Ectodermal cell (in vitro differentiated cells): ENCODE results near the gene SLC41A3.

Experiments used
- H3K27ac ChIP-seq: 2 replicates; pipeline ENCODE4 v1.7.0; 2013; ENCODE audit warnings: mild to moderate bottlenecking, low read depth, low read length; ENCODE audit not compliant: insufficient read depth, poor library complexity, severe bottlenecking
- H3K27me3 ChIP-seq: 2 replicates; pipeline ENCODE4 v1.7.0; 2013; ENCODE audit warnings: mild to moderate bottlenecking, low read length; ENCODE audit not compliant: insufficient read depth, control insufficient read depth, poor library complexity, severe bottlenecking
- H3K36me3 ChIP-seq: one replicate; pipeline ENCODE4 v1.7.0; 2013; ENCODE audit warnings: low read length; ENCODE audit not compliant: control insufficient read depth, insufficient read depth
- H3K4me1 ChIP-seq: one replicate; pipeline ENCODE4 v1.7.0; 2013; ENCODE audit warnings: low read length; ENCODE audit not compliant: control insufficient read depth, insufficient read depth
- H3K4me3 ChIP-seq: 2 replicates; pipeline ENCODE4 v1.7.0; 2013; ENCODE audit warnings: low read depth, low read length, control low read depth; ENCODE audit not compliant: insufficient read depth
- H3K9me3 ChIP-seq: 2 replicates; pipeline ENCODE4 v1.7.0; 2013; ENCODE audit warnings: mild to moderate bottlenecking, low read length, moderate library complexity; ENCODE audit not compliant: control insufficient read depth
- WGBS, 2 experiments: methylation state at CpG; one replicate each; pipeline ENCODE4 v1.1.7; 2013; ENCODE audit warnings: missing lambda C conversion rate in 2 of 2; 5-methylcytosine and 5-hydroxymethylcytosine counted together

The SLC41A3 gene

GRCh38 chr3:126018995-126019394 lies 64.9 kb downstream of the SLC41A3 start:
- Histone ChIP-seq H3K27me3 (no peaks in the 10 kb centered on the region), H3K36me3 (no peaks in the 10 kb centered on the region), H3K4me3 (no peak overlapping the region), H3K4me1 (peaks cover 6% of the 10 kb centered on the region), H3K27ac (no peak overlapping the region), H3K9me3 (no peaks in the 10 kb centered on the region)
- 92 to 96% methylated on average over 7 of the region's 7 CpGs for WGBS, 2 experiments

GRCh38 chr3:126018545-126018944 lies 65.4 kb downstream of the SLC41A3 start:
- Histone ChIP-seq H3K4me3 (no peak overlapping the region), H3K27me3 (no peaks in the 10 kb centered on the region), H3K4me1 (peaks cover 7% of the 10 kb centered on the region), H3K36me3 (no peaks in the 10 kb centered on the region), H3K27ac (no peak overlapping the region), H3K9me3 (no peaks in the 10 kb centered on the region)
- WGBS, 2 experiments, result 75 to 91% methylated on average over 1 of the region's 1 CpG

- H3K27me3 ChIP-seq, result no peaks in the 10 kb centered on the region
- no peak overlapping the region for H3K4me3 ChIP-seq
- WGBS, 2 experiments, result 95 to 96% methylated on average over 9 of the region's 9 CpGs
- H3K4me1 ChIP-seq, result peaks cover 7% of the 10 kb centered on the region
- H3K9me3 ChIP-seq, result no peaks in the 10 kb centered on the region
- no peak overlapping the region for H3K27ac ChIP-seq
- no peaks in the 10 kb centered on the region for H3K36me3 ChIP-seq
These were observed 66.6 kb downstream of the SLC41A3 start for GRCh38 chr3:126017362-126017761.

GRCh38 chr3:126016616-126017015 lies 67.3 kb downstream of the SLC41A3 start:
- peaks cover 7% of the 10 kb centered on the region for H3K4me1 ChIP-seq
- H3K27ac ChIP-seq, result no peak overlapping the region
- WGBS, 2 experiments, result 93 to 94% methylated on average over 8 of the region's 8 CpGs
- H3K9me3 ChIP-seq, result no peaks in the 10 kb centered on the region
- H3K36me3 ChIP-seq, result no peaks in the 10 kb centered on the region
- H3K27me3 ChIP-seq, result no peaks in the 10 kb centered on the region
- no peak overlapping the region for H3K4me3 ChIP-seq

- Histone ChIP-seq H3K27me3 (no peaks in the 10 kb centered on the region), H3K4me3 (no peak overlapping the region), H3K27ac (no peak overlapping the region), H3K4me1 (peaks cover 7% of the 10 kb centered on the region), H3K9me3 (no peaks in the 10 kb centered on the region), H3K36me3 (no peaks in the 10 kb centered on the region)
- 90% methylated on average over 10 of the region's 10 CpGs for WGBS, 2 experiments
These were observed 68.8 kb downstream of the SLC41A3 start for GRCh38 chr3:126015075-126015474.

GRCh38 chr3:126014252-126014651 lies 69.7 kb downstream of the SLC41A3 start:
- Histone ChIP-seq H3K4me1 (peaks cover 7% of the 10 kb centered on the region), H3K27me3 (no peaks in the 10 kb centered on the region), H3K27ac (no peak overlapping the region), H3K4me3 (no peak overlapping the region), H3K9me3 (no peaks in the 10 kb centered on the region), H3K36me3 (no peaks in the 10 kb centered on the region)
- WGBS, 2 experiments, result 78 to 84% methylated on average over 4 of the region's 4 CpGs

GRCh38 chr3:126013751-126014156 lies 70.2 kb downstream of the SLC41A3 start:
- no peak overlapping the region for H3K27ac ChIP-seq
- H3K36me3 ChIP-seq, result no peaks in the 10 kb centered on the region
- no peak overlapping the region for H3K4me3 ChIP-seq
- peaks cover 7% of the 10 kb centered on the region for H3K4me1 ChIP-seq
- H3K27me3 ChIP-seq, result no peaks in the 10 kb centered on the region
- H3K9me3 ChIP-seq, result no peaks in the 10 kb centered on the region
- WGBS, 2 experiments, result 51 to 53% methylated on average over 8 of the region's 8 CpGs

- H3K27ac ChIP-seq, result no peak overlapping the region
- no peaks in the 10 kb centered on the region for H3K9me3 ChIP-seq
- peaks cover 3% of the 10 kb centered on the region for H3K4me1 ChIP-seq
- H3K27me3 ChIP-seq, result no peaks in the 10 kb centered on the region
- whole genome bisulfite sequencing, 2 experiments, result 91 to 95% methylated on average over 3 of the region's 3 CpGs
- H3K4me3 ChIP-seq, result no peak overlapping the region
- no peaks in the 10 kb centered on the region for H3K36me3 ChIP-seq
These were observed 74.7 kb downstream of the SLC41A3 start for GRCh38 chr3:126009181-126009580.

- Histone ChIP-seq H3K27me3 (no peaks in the 10 kb centered on the region), H3K9me3 (no peaks in the 10 kb centered on the region), H3K4me3 (no peak overlapping the region), H3K4me1 (no peaks in the 10 kb centered on the region), H3K27ac (no peak overlapping the region), H3K36me3 (no peaks in the 10 kb centered on the region)
- 92% methylated on average over 3 of the region's 3 CpGs for WGBS, 2 experiments
These were observed 75.7 kb downstream of the SLC41A3 start for GRCh38 chr3:126008219-126008618.

GRCh38 chr3:126005951-126006350 lies 78.0 kb downstream of the SLC41A3 start:
- Histone ChIP-seq H3K4me3 (no peak overlapping the region), H3K27me3 (no peaks in the 10 kb centered on the region), H3K36me3 (no peaks in the 10 kb centered on the region), H3K4me1 (no peaks in the 10 kb centered on the region), H3K27ac (no peak overlapping the region), H3K9me3 (no peaks in the 10 kb centered on the region)
- 74 to 78% methylated on average over 3 of the region's 3 CpGs for WGBS, 2 experiments

GRCh38 chr3:126004692-126005091 lies 79.2 kb downstream of the SLC41A3 start:
- Histone ChIP-seq H3K27me3 (no peaks in the 10 kb centered on the region), H3K9me3 (no peaks in the 10 kb centered on the region), H3K4me3 (no peak overlapping the region), H3K4me1 (no peaks in the 10 kb centered on the region), H3K36me3 (no peaks in the 10 kb centered on the region), H3K27ac (no peak overlapping the region)
- 81 to 84% methylated on average over 7 of the region's 7 CpGs for WGBS, 2 experiments
